Activated naive CD8-positive, alpha-beta T cell (primary cell): ENCODE measurements around the gene PSME3.
"Not testable (repeated sequence)": the region's sequence is repeated elsewhere in the genome, so short reads cannot be mapped to it uniquely, and the experiment has no call there.

Source experiments
- H3K27ac Mint-ChIP-seq: one replicate; pipeline ENCODE4 v1.8.0; 2021; ENCODE audit warnings: mixed read lengths
- H3K27me3 Mint-ChIP-seq: one replicate; pipeline ENCODE4 v1.8.0; 2021; ENCODE audit warnings: mixed read lengths
- H3K36me3 Mint-ChIP-seq: one replicate; pipeline ENCODE4 v1.8.0; 2021; ENCODE audit warnings: mixed read lengths
- H3K4me1 Mint-ChIP-seq: one replicate; pipeline ENCODE4 v1.8.0; 2021; ENCODE audit warnings: low read depth, mixed read lengths
- H3K4me3 Mint-ChIP-seq: one replicate; pipeline ENCODE4 v1.8.0; 2021; ENCODE audit warnings: mild to moderate bottlenecking, mixed read lengths
- H3K9me3 Mint-ChIP-seq: one replicate; pipeline ENCODE4 v1.8.0; 2021; ENCODE audit warnings: low read depth, mixed read lengths

Gene PSME3

DNA sequence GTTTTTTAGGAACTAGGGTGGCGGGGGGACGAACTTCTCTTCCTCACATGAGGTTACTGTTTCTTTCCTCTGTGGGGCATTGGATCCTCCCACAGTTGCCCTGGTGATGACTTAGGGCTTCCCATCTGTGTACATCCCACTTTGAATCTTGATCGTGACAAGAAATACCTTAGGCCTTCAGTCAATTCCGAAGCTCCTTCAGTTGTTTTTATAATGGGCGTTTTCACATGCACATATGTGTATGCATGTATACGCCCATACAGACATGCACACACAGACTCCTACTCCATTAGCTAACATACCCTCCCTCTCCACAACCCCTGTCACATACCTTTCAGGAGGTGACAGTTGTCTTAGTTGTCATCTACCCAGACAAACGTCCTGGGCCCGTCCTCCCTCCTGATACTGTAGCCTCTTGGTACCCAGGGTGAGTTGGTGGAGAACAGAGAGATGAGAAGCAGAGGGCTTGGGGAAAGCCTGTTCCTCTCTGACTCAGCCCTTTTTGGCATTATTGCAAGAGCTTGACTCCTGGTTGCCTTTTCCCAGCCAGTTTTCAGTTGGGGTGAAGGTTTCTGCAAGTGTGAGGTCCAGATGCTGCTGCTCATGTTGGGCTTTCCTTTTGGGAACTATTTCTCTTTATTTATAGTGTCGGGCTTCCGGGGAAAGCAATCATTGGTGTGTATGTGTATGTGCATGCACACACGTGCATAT is 8.9 kb downstream of the PSME3 start:
- no peak overlapping the region for H3K4me3 Mint-ChIP-seq
- H3K9me3 Mint-ChIP-seq, result no peaks in the 10 kb centered on the region
- H3K27me3 Mint-ChIP-seq, result no peaks in the 10 kb centered on the region
- H3K4me1 Mint-ChIP-seq, result peaks cover 16% of the 10 kb centered on the region
- peaks cover 3% of the 10 kb centered on the region for H3K36me3 Mint-ChIP-seq
- H3K27ac Mint-ChIP-seq, result no peak overlapping the region

- Mint-ChIP-seq H3K4me3 (no peak overlapping the region), H3K27me3 (no peaks in the 10 kb centered on the region), H3K27ac (peak overlapping the region; percentile 24), H3K36me3 (no peaks in the 10 kb centered on the region), H3K9me3 (no peaks in the 10 kb centered on the region), H3K4me1 (peaks cover 14% of the 10 kb centered on the region)
Observed at GRCh38 chr17:42843358-42843934, 10.2 kb downstream of the PSME3 start.

DNA sequence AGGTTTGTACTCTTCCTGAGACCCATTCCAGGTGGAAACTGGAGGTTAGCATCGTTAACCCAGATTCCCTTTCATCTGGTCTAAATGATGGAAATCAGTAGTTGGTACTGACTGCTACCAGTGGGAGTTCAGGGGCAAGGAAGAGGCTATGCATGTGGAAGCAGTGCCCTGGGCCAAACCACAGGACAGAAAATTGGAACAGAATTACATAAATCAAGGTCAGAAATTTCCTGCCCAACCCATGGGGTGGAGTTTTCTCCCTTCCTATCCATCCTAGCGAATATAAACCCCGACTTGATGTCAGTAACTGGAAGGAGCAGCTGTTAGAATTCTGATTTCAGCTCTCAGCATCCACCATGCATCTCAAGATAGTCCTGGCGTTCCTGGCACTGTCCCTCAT is 11.1 kb downstream of the PSME3 start, which contains the start of gene AOC2:
Gene AOC2 (plus strand): TSS at position 310 of the 400 bp plus-strand sequence. CDS start 47 bp downstream, at position 357.
- H3K36me3 Mint-ChIP-seq, result no peaks in the 10 kb centered on the region

GRCh38 chr17:42844761-42845555 is 11.8 kb downstream of the PSME3 start:
- Mint-ChIP-seq H3K4me1 (peaks cover 14% of the 10 kb centered on the region), H3K27ac (no peak overlapping the region), H3K36me3 (no peaks in the 10 kb centered on the region), H3K27me3 (no peaks in the 10 kb centered on the region), H3K4me3 (no peak overlapping the region), H3K9me3 (no peaks in the 10 kb centered on the region)

More for the DNA sequence above, 11.1 kb downstream of the PSME3 start, which contains the start of gene AOC2:
- Mint-ChIP-seq H3K27me3 (no peaks in the 10 kb centered on the region), H3K9me3 (no peaks in the 10 kb centered on the region), H3K4me1 (peaks cover 14% of the 10 kb centered on the region), H3K27ac (peak within 1 kb of the TSS; percentile 24), H3K4me3 (no peak within 1 kb of the TSS)

DNA sequence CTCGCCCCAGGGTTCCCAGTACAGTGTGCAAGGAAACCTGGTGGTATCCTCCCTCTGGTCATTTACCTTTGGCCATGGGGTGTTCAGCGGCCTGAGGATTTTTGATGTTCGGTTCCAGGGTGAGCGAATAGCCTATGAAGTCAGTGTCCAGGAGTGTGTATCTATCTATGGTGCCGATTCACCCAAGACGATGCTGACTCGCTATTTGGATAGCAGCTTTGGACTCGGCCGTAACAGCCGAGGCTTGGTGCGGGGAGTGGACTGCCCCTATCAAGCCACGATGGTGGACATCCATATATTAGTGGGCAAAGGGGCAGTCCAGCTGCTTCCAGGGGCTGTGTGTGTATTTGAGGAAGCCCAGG is 12.3 kb downstream of the PSME3 start:
- Mint-ChIP-seq H3K4me1 (peaks cover 14% of the 10 kb centered on the region), H3K9me3 (no peaks in the 10 kb centered on the region), H3K27me3 (no peaks in the 10 kb centered on the region), H3K4me3 (no peak overlapping the region), H3K27ac (no peak overlapping the region), H3K36me3 (no peaks in the 10 kb centered on the region)

GRCh38 chr17:42845918-42846593 is 12.9 kb downstream of the PSME3 start:
- H3K4me1 Mint-ChIP-seq, result peaks cover 14% of the 10 kb centered on the region
- no peak overlapping the region for H3K4me3 Mint-ChIP-seq
- peak overlapping the region; percentile 37 for H3K27ac Mint-ChIP-seq
- no peaks in the 10 kb centered on the region for H3K27me3 Mint-ChIP-seq
- no peaks in the 10 kb centered on the region for H3K9me3 Mint-ChIP-seq
- no peaks in the 10 kb centered on the region for H3K36me3 Mint-ChIP-seq

GRCh38 chr17:42846594-42847280 is 13.5 kb downstream of the PSME3 start:
- Mint-ChIP-seq H3K27me3 (no peaks in the 10 kb centered on the region), H3K9me3 (no peaks in the 10 kb centered on the region), H3K4me3 (no peak overlapping the region), H3K36me3 (no peaks in the 10 kb centered on the region), H3K4me1 (peaks cover 14% of the 10 kb centered on the region), H3K27ac (peak overlapping the region; percentile 41)

DNA sequence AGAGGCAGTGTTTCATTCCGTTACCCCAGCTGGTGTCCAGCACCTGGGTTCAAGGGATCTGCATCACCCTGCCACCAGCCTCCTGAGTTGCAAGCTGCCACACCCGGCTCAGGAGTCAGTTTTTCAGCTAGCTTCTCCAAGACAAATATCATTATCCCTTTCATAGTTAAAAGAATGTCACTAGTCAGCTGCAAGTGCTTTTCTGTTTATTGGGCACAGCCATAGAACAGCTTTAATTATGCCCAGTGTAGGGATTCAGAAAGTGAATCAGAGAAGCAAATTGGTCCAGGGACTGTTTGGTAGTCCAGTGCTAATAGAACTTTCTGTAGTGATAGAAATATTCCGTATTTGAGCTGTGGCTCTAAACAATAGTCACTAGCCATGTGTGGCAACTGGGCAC is 14.9 kb downstream of the PSME3 start:
- Mint-ChIP-seq H3K9me3 (no peaks in the 10 kb centered on the region), H3K27ac (no peak overlapping the region), H3K36me3 (no peaks in the 10 kb centered on the region), H3K4me3 (no peak overlapping the region), H3K27me3 (no peaks in the 10 kb centered on the region), H3K4me1 (peaks cover 14% of the 10 kb centered on the region)

GRCh38 chr17:42849031-42849430 is 15.8 kb downstream of the PSME3 start:
- Mint-ChIP-seq H3K27ac (no peak overlapping the region), H3K36me3 (no peaks in the 10 kb centered on the region), H3K27me3 (no peaks in the 10 kb centered on the region), H3K4me3 (no peak overlapping the region), H3K4me1 (peaks cover 14% of the 10 kb centered on the region), H3K9me3 (no peaks in the 10 kb centered on the region)

DNA sequence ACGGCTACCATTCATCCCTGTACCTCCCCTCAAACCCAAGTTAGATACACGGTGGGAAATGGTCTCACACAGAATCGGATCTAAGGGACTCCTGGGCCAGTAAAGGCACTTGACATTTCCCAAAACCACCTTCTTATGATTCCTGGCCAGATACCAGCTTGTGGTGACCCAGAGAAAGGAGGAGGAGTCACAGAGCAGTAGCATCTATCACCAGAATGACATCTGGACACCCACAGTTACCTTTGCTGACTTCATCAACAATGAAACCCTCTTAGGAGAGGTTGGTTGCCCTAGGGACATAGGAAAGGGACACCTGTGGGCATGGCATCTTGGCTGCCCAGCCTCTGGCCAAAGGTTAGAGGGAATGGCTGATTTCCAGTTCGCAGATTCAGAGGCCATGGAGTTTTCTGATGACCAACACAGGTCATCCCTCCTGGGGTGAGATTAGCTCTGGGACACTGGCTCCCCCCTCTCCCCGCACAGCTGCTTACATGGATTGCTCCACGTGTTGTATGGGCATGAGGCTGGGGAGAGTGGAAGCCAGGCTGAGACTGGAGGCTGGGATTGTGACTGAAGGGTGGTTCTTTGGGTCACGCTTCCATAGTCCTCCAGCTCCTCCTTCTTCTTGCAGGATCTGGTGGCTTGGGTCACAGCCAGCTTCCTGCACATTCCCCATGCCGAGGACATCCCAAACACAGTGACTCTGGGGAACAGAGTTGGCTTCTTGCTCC is 16.4 kb downstream of the PSME3 start:
- Mint-ChIP-seq H3K4me1 (peaks cover 14% of the 10 kb centered on the region), H3K27me3 (no peaks in the 10 kb centered on the region), H3K36me3 (no peaks in the 10 kb centered on the region), H3K4me3 (no peak overlapping the region), H3K27ac (no peak overlapping the region), H3K9me3 (no peaks in the 10 kb centered on the region)

DNA sequence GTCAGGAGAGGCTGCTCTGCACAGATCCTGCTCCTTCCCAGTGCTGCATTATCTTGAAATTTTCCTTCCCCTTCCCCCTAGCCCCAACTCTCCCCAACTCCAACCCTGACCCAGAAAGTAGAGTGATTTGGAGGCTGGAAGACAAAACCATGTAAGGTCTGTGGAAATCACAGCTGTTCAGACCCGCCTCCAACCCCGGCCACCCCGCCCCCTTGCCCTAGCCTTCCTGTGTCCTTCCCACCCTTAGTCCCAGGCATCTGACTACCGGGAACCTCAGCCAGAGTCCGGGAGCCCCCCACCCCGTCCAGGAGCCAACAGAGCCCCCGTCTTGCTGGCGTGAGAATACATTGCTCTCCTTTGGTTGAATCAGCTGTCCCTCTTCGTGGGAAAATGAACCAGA is 17.8 kb downstream of the PSME3 start, which contains the start of gene AOC3:
Gene AOC3 (plus strand): TSS at position 246 of the 400 bp plus-strand sequence. CDS start 145 bp downstream, at position 391.
- no peak within 1 kb of the TSS for H3K27ac Mint-ChIP-seq
- no peaks in the 10 kb centered on the region for H3K27me3 Mint-ChIP-seq
- H3K9me3 Mint-ChIP-seq, result no peaks in the 10 kb centered on the region
- no peaks in the 10 kb centered on the region for H3K36me3 Mint-ChIP-seq
- H3K4me1 Mint-ChIP-seq, result peaks cover 8% of the 10 kb centered on the region
- H3K4me3 Mint-ChIP-seq, result no peak within 1 kb of the TSS

- not testable (repeated sequence) for H3K27me3 Mint-ChIP-seq, H3K9me3 Mint-ChIP-seq, H3K4me1 Mint-ChIP-seq, H3K4me3 Mint-ChIP-seq, H3K36me3 Mint-ChIP-seq, H3K27ac Mint-ChIP-seq
Observed at GRCh38 chr17:42851371-42852240, 18.4 kb downstream of the PSME3 start.

GRCh38 chr17:42852351-42852750 is 19.2 kb downstream of the PSME3 start:
- Mint-ChIP-seq H3K4me3 (no peak overlapping the region), H3K9me3 (no peaks in the 10 kb centered on the region), H3K27me3 (no peaks in the 10 kb centered on the region), H3K27ac (no peak overlapping the region), H3K36me3 (no peaks in the 10 kb centered on the region), H3K4me1 (no peaks in the 10 kb centered on the region)
